GM23338 (cell line): ENCODE results near the gene CDKN2AIP. TPM values are rescaled to one million over a fixed set of nuclear protein-coding genes. Genes with fewer than 3 reads are reported as not detected.

Experiments used
- ATAC-seq: fragments of 200-7000 bp; cut with Tn5 transposase; 3 replicates; pipeline ENCODE4 v1.9.1; 2020
- DNase-seq: peaks from one replicate; pipeline ENCODE4 v3.0.0-alpha.2; 2015; ENCODE audit warnings: low spot score
- H2AFZ ChIP-seq: fragments of 200-600 bp; sonication (generic); 2 replicates; pipeline ENCODE4 v1.8.0; 2016; ENCODE audit warnings: antibody characterized with exemption, mild to moderate bottlenecking, moderate library complexity
- H3F3A ChIP-seq: fragments of 200-600 bp; sonication (generic); replicated peaks from 2 replicates; pipeline ENCODE4 v1.8.0; 2017; ENCODE audit warnings: antibody characterized with exemption, mixed run types, low read depth
- H3K27ac ChIP-seq: fragments of 200-600 bp; sonication (generic); 2 replicates; pipeline ENCODE4 v1.6.1; 2016; ENCODE audit warnings: low read depth
- H3K27me3 ChIP-seq: fragments of 200-600 bp; sonication (generic); 2 replicates; pipeline ENCODE4 v1.8.0; 2016; ENCODE audit warnings: mild to moderate bottlenecking, mixed run types, moderate library complexity; ENCODE audit not compliant: insufficient read depth
- H3K36me3 ChIP-seq: fragments of 200-600 bp; sonication (generic); 2 replicates; pipeline ENCODE4 v1.8.0; 2016; ENCODE audit warnings: mild to moderate bottlenecking; ENCODE audit not compliant: insufficient read depth
- H3K4me1 ChIP-seq: fragments of 200-600 bp; sonication (generic); 2 replicates; pipeline ENCODE4 v1.8.0; 2016; ENCODE audit warnings: mild to moderate bottlenecking, moderate library complexity; ENCODE audit not compliant: insufficient read depth
- H3K4me2 ChIP-seq: fragments of 200-600 bp; sonication (generic); 2 replicates; pipeline ENCODE4 v1.7.1; 2017; ENCODE audit warnings: mixed run types
- H3K4me3 ChIP-seq: fragments of 200-600 bp; sonication (generic); 2 replicates; pipeline ENCODE4 v1.6.1; 2016; ENCODE audit warnings: mixed run types
- H3K79me2 ChIP-seq: fragments of 200-600 bp; sonication (generic); replicated peaks from 2 replicates; pipeline ENCODE4 v1.8.0; 2017; ENCODE audit warnings: mild to moderate bottlenecking; ENCODE audit not compliant: insufficient read depth
- H3K9me2 ChIP-seq: fragments of 200-600 bp; sonication (generic); 2 replicates; pipeline ENCODE4 v1.8.0; 2017; ENCODE audit not compliant: insufficient read depth
- H4K20me1 ChIP-seq: fragments of 200-600 bp; sonication (generic); replicated peaks from 2 replicates; pipeline ENCODE4 v1.8.0; 2017; ENCODE audit warnings: mild to moderate bottlenecking; ENCODE audit not compliant: insufficient read depth
- H3K27ac Mint-ChIP-seq: 2 replicates; pipeline ENCODE4 v1.8.0; 2020; ENCODE audit warnings: inconsistent platforms, mild to moderate bottlenecking, moderate library complexity, mixed read lengths
- H3K27me3 Mint-ChIP-seq: 3 replicates; pipeline ENCODE4 v1.8.0; 2022; ENCODE audit warnings: low read depth, mild to moderate bottlenecking, moderate library complexity, mixed read lengths, inconsistent platforms; ENCODE audit not compliant: insufficient read depth, poor library complexity
- H3K36me3 Mint-ChIP-seq: 3 replicates; pipeline ENCODE4 v1.8.0; 2021; ENCODE audit warnings: low read depth, mild to moderate bottlenecking, inconsistent platforms, moderate library complexity, mixed read lengths
- H3K4me1 Mint-ChIP-seq: 3 replicates; pipeline ENCODE4 v1.8.0; 2020; ENCODE audit warnings: mild to moderate bottlenecking, inconsistent platforms, mixed read lengths
- H3K4me3 Mint-ChIP-seq: 3 replicates; pipeline ENCODE4 v1.8.0; 2021; ENCODE audit warnings: moderate library complexity, mild to moderate bottlenecking, inconsistent platforms, mixed read lengths
- H3K9me3 Mint-ChIP-seq: 3 replicates; pipeline ENCODE4 v1.8.0; 2020; ENCODE audit warnings: moderate library complexity, mild to moderate bottlenecking, inconsistent platforms, mixed read lengths
- CREB1 ChIP-seq: fragments of 250-450 bp; sonication (Bioruptor Pico); IDR thresholded peaks from 2 replicates; pipeline ENCODE4 v1.5.0; 2020; ENCODE audit warnings: low read depth, mild to moderate bottlenecking, moderate library complexity
- CTCF ChIP-seq, 2 experiments: fragments of 200-600 bp in 1 of 2; sonication (generic) in 1 of 2; conservative IDR thresholded peaks; 2 replicates each; pipeline versions ENCODE4 v1.5.1 to v1.6.1; 2016 to 2017; ENCODE audit warnings: antibody characterized with exemption in 2 of 2, low read depth in 2 of 2, mild to moderate bottlenecking in 2 of 2, moderate library complexity in 1 of 2
- ETS1 ChIP-seq: IDR thresholded peaks from 2 replicates; pipeline ENCODE4 v1.6.1; 2016; ENCODE audit warnings: antibody characterized with exemption
- EZH2 ChIP-seq: fragments of 200-600 bp; sonication (generic); IDR thresholded peaks from one replicate; pipeline ENCODE4 v1.8.0; 2017; ENCODE audit warnings: antibody characterized with exemption, mild to moderate bottlenecking, low read depth; ENCODE audit not compliant: unreplicated experiment
- EZH2phosphoT487 ChIP-seq: fragments of 200-600 bp; sonication (generic); IDR thresholded peaks from one replicate; pipeline ENCODE4 v1.8.1; 2018; ENCODE audit warnings: antibody characterized with exemption; ENCODE audit not compliant: unreplicated experiment
- JUNB ChIP-seq: IDR thresholded peaks from one replicate; pipeline ENCODE4 v1.6.1; 2016; ENCODE audit warnings: antibody characterized with exemption; ENCODE audit not compliant: unreplicated experiment
- NANOG ChIP-seq: IDR thresholded peaks from 2 replicates; pipeline ENCODE4 v1.6.1; 2016; ENCODE audit warnings: antibody characterized with exemption, borderline replicate concordance
- POLR2AphosphoS5 ChIP-seq: IDR thresholded peaks from 2 replicates; pipeline ENCODE4 v1.6.1; 2016; ENCODE audit warnings: antibody characterized with exemption, low read depth
- REST ChIP-seq: IDR thresholded peaks from one replicate; pipeline ENCODE4 v1.6.1; 2018; ENCODE audit warnings: antibody characterized with exemption; ENCODE audit not compliant: unreplicated experiment
- STAT1 ChIP-seq: IDR thresholded peaks from one replicate; pipeline ENCODE4 v1.6.1; 2016; ENCODE audit warnings: antibody characterized with exemption; ENCODE audit not compliant: unreplicated experiment
- ZNF114 ChIP-seq: fragments of 250-450 bp; sonication (Bioruptor Pico); IDR thresholded peaks from 2 replicates; pipeline ENCODE4 v1.5.0; 2020; ENCODE audit warnings: mild to moderate bottlenecking, moderate library complexity
- ZNF331 ChIP-seq: fragments of 250-450 bp; sonication (Bioruptor Pico); IDR thresholded peaks from 2 replicates; pipeline ENCODE4 v1.5.0; 2020; ENCODE audit warnings: low read depth, mild to moderate bottlenecking, moderate library complexity
- ZNF462 ChIP-seq: fragments of 250-450 bp; sonication (Bioruptor Pico); IDR thresholded peaks from 2 replicates; pipeline ENCODE4 v1.5.0; 2020; ENCODE audit warnings: mild to moderate bottlenecking, moderate library complexity
- polyA plus RNA-seq: library from polyadenylated mRNA; unstranded; fragments of >200 nt; fragmentation: Nextera tagmentation; extraction: Ambion mirVana; gene quantifications from 2 replicates; pipeline ENCODE4 v1.2.1, GENCODE V29; 2016
- total RNA-seq: library from RNA; depleted of rRNA; stranded (reverse); fragments of >200 nt; shearing (Covaris generic); gene quantifications from 2 replicates; pipeline ENCODE4 v1.2.3, GENCODE V29; 2014

Gene CDKN2AIP
- total and polyA plus RNA-seq, 2 experiments from 2014 or later: 15.2 to 27.2 TPM

GRCh38 chr4:183403961-183404360 is 40.5 kb upstream of the CDKN2AIP start:
- no peak overlapping the region for H3K4me3 Mint-ChIP-seq
- H3K9me2 ChIP-seq: no peaks in the 10 kb centered on the region
- no peaks in the 10 kb centered on the region; the same call in 2 of the 3 replicates for H3K36me3 Mint-ChIP-seq
- H3F3A ChIP-seq: no peaks in the 10 kb centered on the region
- peaks cover 11% of the 10 kb centered on the region for H3K4me1 Mint-ChIP-seq
- H3K9me3 Mint-ChIP-seq: no peaks in the 10 kb centered on the region; the same call in 2 of the 3 replicates
- no peaks in the 10 kb centered on the region for H3K79me2 ChIP-seq
- no peaks in the 10 kb centered on the region for H3K4me1 ChIP-seq
- peaks cover 7% of the 10 kb centered on the region for H3K27me3 Mint-ChIP-seq
- H3K4me3 ChIP-seq: no peak overlapping the region
- no peak for TF ChIP-seq ETS1
- TF ChIP-seq ZNF114 (CRISPR knock-in tag): no peak
- TF ChIP-seq STAT1: no peak
- TF ChIP-seq REST: no peak
- TF ChIP-seq ZNF462 (CRISPR knock-in tag): no peak
- no peak for TF ChIP-seq POLR2AphosphoS5
- TF ChIP-seq CREB1 (CRISPR knock-in tag): no peak
- TF ChIP-seq CTCF (conservative IDR thresholded peaks at IDR 0.05; ENCODE audit: low read depth in 2 of 2): no peak
- TF ChIP-seq JUNB: no peak
- TF ChIP-seq NANOG: no peak
- no peak for TF ChIP-seq EZH2phosphoT487
- no peak for TF ChIP-seq EZH2
- no peak for TF ChIP-seq ZNF331 (CRISPR knock-in tag)
- no peaks in the 10 kb centered on the region for H4K20me1 ChIP-seq
- H3K27me3 ChIP-seq: no peaks in the 10 kb centered on the region
- no peak overlapping the region for H3K27ac ChIP-seq
- ATAC-seq: no peak
- H3K4me2 ChIP-seq: no peak overlapping the region
- no peak overlapping the region for H2AFZ ChIP-seq
- no peak overlapping the region for H3K27ac Mint-ChIP-seq
- H3K36me3 ChIP-seq: no peaks in the 10 kb centered on the region
- DNase-seq: no peak
